Hepatocyte (in vitro differentiated cells): ENCODE results near the gene OR8D2.

Experiments used
- CTCF ChIP-seq: fragments of 200-600 bp; sonication (generic); IDR thresholded peaks from 2 replicates; pipeline ENCODE4 v1.5.1; 2016; ENCODE audit warnings: antibody characterized with exemption, mild to moderate bottlenecking; ENCODE audit not compliant: poor library complexity
- EZH2 ChIP-seq: fragments of 200-600 bp; sonication (generic); IDR thresholded peaks from 2 replicates; pipeline ENCODE4 v1.6.1; 2016; ENCODE audit warnings: antibody characterized with exemption, mild to moderate bottlenecking, borderline replicate concordance
- EZH2phosphoT487 ChIP-seq: fragments of 200-600 bp; sonication (generic); IDR thresholded peaks from one replicate; pipeline ENCODE4 v1.6.1; 2018; ENCODE audit warnings: antibody characterized with exemption, mild to moderate bottlenecking, low read depth, moderate library complexity; ENCODE audit not compliant: unreplicated experiment, severe bottlenecking

GRCh38 chr11:124294687-124295086 lies 25.3 kb downstream of the OR8D2 start:
- no peak for TF ChIP-seq CTCF
- TF ChIP-seq EZH2phosphoT487 = no peak
- TF ChIP-seq EZH2 = no peak
